WTC11 (cell line): ENCODE measurements around the gene DIP2A. TPM values are rescaled to one million over a fixed set of nuclear protein-coding genes. Genes with fewer than 3 reads are reported as not detected.

Source experiments
- ATAC-seq: fragments of 200-7000 bp; cut with Tn5 transposase; 2 replicates; pipeline ENCODE4 v1.10.0; 2021; ENCODE audit warnings: mild to moderate bottlenecking, moderate library complexity
- CTCF ChIA-PET: fragments of 300-600 bp; sonication (Branson Sonifier 250); formaldehyde crosslinking; loops from one replicate; lab custom pipeline; 2021; ENCODE audit warnings: antibody characterized with exemption; lab: Charles Lee
- POLR2A ChIA-PET: fragments of 350-600 bp; sonication (Branson Sonifier 250); formaldehyde crosslinking; loops from one replicate; lab custom pipeline; 2021; ENCODE audit warnings: antibody characterized with exemption; lab: Charles Lee
- DNase-seq: peaks from one replicate; pipeline ENCODE4 v3.0.0; 2021; ENCODE audit warnings: low spot score
- H3K27ac Mint-ChIP-seq: 2 replicates; pipeline ENCODE4 v1.8.0; 2021; ENCODE audit warnings: mixed read lengths
- H3K27me3 Mint-ChIP-seq: 2 replicates; pipeline ENCODE4 v1.8.0; 2021; ENCODE audit warnings: low read depth, mild to moderate bottlenecking, moderate library complexity, mixed read lengths
- H3K36me3 Mint-ChIP-seq: 2 replicates; pipeline ENCODE4 v1.8.0; 2021; ENCODE audit warnings: mixed read lengths
- H3K4me1 Mint-ChIP-seq: 2 replicates; pipeline ENCODE4 v1.8.0; 2022; ENCODE audit warnings: mixed read lengths
- H3K4me3 Mint-ChIP-seq: 2 replicates; pipeline ENCODE4 v1.8.0; 2021; ENCODE audit warnings: mild to moderate bottlenecking, moderate library complexity, mixed read lengths
- H3K9me3 Mint-ChIP-seq: 2 replicates; pipeline ENCODE4 v1.8.0; 2021; ENCODE audit warnings: mixed read lengths
- CBFB ChIP-seq: sonication (generic); formaldehyde crosslinking; IDR thresholded peaks from 2 replicates; pipeline ENCODE4 v1.8.1; 2022; ENCODE audit warnings: mild to moderate bottlenecking, low read depth, missing genetic modification reagents
- ELF4 ChIP-seq: sonication (generic); formaldehyde crosslinking; IDR thresholded peaks from 2 replicates; pipeline ENCODE4 v1.8.1; 2022; ENCODE audit warnings: low read depth, mild to moderate bottlenecking, moderate library complexity, missing genetic modification reagents
- ETV6 ChIP-seq: sonication (generic); formaldehyde crosslinking; IDR thresholded peaks from 2 replicates; pipeline ENCODE4 v1.8.1; 2022; ENCODE audit warnings: mild to moderate bottlenecking, missing genetic modification reagents
- FOXJ3 ChIP-seq: sonication (generic); formaldehyde crosslinking; IDR thresholded peaks from 2 replicates; pipeline ENCODE4 v1.9.0; 2021; ENCODE audit warnings: missing genetic modification reagents, mild to moderate bottlenecking, borderline replicate concordance
- GRHL2 ChIP-seq: fragments of 250-450 bp; sonication (Bioruptor Pico); IDR thresholded peaks from 2 replicates; pipeline ENCODE4 v1.8.0; 2022; ENCODE audit warnings: mild to moderate bottlenecking, moderate library complexity; ENCODE audit not compliant: insufficient replicate concordance, severe bottlenecking
- JAZF1 ChIP-seq: fragments of 250-450 bp; sonication (Bioruptor Pico); IDR thresholded peaks from 2 replicates; pipeline ENCODE4 v1.9.0; 2021; ENCODE audit warnings: moderate library complexity, mild to moderate bottlenecking, inconsistent platforms
- SMAD3 ChIP-seq: sonication (generic); formaldehyde crosslinking; IDR thresholded peaks from 2 replicates; pipeline ENCODE4 v1.8.0; 2022; ENCODE audit warnings: missing genetic modification reagents, mild to moderate bottlenecking, borderline replicate concordance
- SMAD4 ChIP-seq: sonication (generic); formaldehyde crosslinking; IDR thresholded peaks from 2 replicates; pipeline ENCODE4 v1.8.0; 2022; ENCODE audit warnings: mild to moderate bottlenecking, missing genetic modification reagents
- TEAD1 ChIP-seq: sonication (generic); formaldehyde crosslinking; IDR thresholded peaks from 2 replicates; pipeline ENCODE4 v1.8.0; 2022; ENCODE audit warnings: mild to moderate bottlenecking, missing genetic modification reagents
- ZNF263 ChIP-seq: sonication (generic); formaldehyde crosslinking; IDR thresholded peaks from 2 replicates; pipeline ENCODE4 v1.8.1; 2022; ENCODE audit warnings: low read depth, mild to moderate bottlenecking, moderate library complexity, missing genetic modification reagents
- ZNF416 ChIP-seq: fragments of 250-450 bp; sonication (Bioruptor Pico); IDR thresholded peaks from 2 replicates; pipeline ENCODE4 v1.9.0; 2021; ENCODE audit warnings: mild to moderate bottlenecking, inconsistent platforms
- total RNA-seq: library from RNA; stranded (reverse); gene quantifications from 3 replicates; pipeline ENCODE4 v1.2.3, GENCODE V29; 2021
- TF ChIP-seq, protein P1 (sequence below): fragments of 250-450 bp; sonication (Bioruptor Pico); IDR thresholded peaks from 2 replicates; pipeline ENCODE4 v1.9.0; 2021; ENCODE audit warnings: mild to moderate bottlenecking, borderline replicate concordance
- TF ChIP-seq, protein P2 (sequence below): sonication (generic); formaldehyde crosslinking; IDR thresholded peaks from 2 replicates; pipeline ENCODE4 v1.8.0; 2023; ENCODE audit warnings: missing genetic modification reagents, mild to moderate bottlenecking, borderline replicate concordance
- TF ChIP-seq, protein P3 (sequence below): fragments of 200-600 bp; IDR thresholded peaks from 2 replicates; pipeline ENCODE4 v1.8.0; 2022; ENCODE audit warnings: antibody characterized with exemption
- TF ChIP-seq, protein P4 (sequence below): sonication (generic); formaldehyde crosslinking; IDR thresholded peaks from 2 replicates; pipeline ENCODE4 v1.8.0; 2022; ENCODE audit warnings: mild to moderate bottlenecking, missing genetic modification reagents
- TF ChIP-seq, protein P5 (sequence below): sonication (generic); formaldehyde crosslinking; IDR thresholded peaks from 2 replicates; pipeline ENCODE4 v1.8.1; 2022; ENCODE audit warnings: low read depth, missing genetic modification reagents, borderline replicate concordance
- TF ChIP-seq, protein P6 (sequence below): sonication (generic); formaldehyde crosslinking; IDR thresholded peaks from 2 replicates; pipeline ENCODE4 v1.8.1; 2023; ENCODE audit warnings: mild to moderate bottlenecking, missing genetic modification reagents, borderline replicate concordance

DIP2A gene
- total RNA-seq, 1 experiment from 2014 or later: 39.4 TPM

DNA sequence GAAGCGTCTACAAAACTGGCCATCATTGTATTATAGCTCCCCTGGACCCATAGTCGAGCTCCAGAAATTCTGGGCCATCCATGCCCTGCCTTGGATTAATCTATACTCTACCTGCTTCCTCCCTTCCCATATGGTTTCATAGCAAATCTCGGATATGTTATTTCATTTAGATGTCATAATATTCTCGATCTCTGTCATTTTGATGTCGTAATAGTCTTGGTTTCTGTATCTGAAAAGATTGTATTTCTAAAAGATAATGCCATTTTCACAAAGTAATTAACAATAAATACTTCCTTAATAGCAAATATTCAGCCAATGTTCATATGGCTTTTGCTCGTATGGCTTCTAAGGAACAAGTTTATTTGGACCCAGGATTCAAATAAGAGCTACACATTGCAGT is 35.1 kb downstream of the DIP2A start (continued):
- TF ChIP-seq, protein P1, sequence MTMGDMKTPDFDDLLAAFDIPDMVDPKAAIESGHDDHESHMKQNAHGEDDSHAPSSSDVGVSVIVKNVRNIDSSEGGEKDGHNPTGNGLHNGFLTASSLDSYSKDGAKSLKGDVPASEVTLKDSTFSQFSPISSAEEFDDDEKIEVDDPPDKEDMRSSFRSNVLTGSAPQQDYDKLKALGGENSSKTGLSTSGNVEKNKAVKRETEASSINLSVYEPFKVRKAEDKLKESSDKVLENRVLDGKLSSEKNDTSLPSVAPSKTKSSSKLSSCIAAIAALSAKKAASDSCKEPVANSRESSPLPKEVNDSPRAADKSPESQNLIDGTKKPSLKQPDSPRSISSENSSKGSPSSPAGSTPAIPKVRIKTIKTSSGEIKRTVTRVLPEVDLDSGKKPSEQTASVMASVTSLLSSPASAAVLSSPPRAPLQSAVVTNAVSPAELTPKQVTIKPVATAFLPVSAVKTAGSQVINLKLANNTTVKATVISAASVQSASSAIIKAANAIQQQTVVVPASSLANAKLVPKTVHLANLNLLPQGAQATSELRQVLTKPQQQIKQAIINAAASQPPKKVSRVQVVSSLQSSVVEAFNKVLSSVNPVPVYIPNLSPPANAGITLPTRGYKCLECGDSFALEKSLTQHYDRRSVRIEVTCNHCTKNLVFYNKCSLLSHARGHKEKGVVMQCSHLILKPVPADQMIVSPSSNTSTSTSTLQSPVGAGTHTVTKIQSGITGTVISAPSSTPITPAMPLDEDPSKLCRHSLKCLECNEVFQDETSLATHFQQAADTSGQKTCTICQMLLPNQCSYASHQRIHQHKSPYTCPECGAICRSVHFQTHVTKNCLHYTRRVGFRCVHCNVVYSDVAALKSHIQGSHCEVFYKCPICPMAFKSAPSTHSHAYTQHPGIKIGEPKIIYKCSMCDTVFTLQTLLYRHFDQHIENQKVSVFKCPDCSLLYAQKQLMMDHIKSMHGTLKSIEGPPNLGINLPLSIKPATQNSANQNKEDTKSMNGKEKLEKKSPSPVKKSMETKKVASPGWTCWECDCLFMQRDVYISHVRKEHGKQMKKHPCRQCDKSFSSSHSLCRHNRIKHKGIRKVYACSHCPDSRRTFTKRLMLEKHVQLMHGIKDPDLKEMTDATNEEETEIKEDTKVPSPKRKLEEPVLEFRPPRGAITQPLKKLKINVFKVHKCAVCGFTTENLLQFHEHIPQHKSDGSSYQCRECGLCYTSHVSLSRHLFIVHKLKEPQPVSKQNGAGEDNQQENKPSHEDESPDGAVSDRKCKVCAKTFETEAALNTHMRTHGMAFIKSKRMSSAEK (CRISPR knock-in tag): no peak

DNA sequence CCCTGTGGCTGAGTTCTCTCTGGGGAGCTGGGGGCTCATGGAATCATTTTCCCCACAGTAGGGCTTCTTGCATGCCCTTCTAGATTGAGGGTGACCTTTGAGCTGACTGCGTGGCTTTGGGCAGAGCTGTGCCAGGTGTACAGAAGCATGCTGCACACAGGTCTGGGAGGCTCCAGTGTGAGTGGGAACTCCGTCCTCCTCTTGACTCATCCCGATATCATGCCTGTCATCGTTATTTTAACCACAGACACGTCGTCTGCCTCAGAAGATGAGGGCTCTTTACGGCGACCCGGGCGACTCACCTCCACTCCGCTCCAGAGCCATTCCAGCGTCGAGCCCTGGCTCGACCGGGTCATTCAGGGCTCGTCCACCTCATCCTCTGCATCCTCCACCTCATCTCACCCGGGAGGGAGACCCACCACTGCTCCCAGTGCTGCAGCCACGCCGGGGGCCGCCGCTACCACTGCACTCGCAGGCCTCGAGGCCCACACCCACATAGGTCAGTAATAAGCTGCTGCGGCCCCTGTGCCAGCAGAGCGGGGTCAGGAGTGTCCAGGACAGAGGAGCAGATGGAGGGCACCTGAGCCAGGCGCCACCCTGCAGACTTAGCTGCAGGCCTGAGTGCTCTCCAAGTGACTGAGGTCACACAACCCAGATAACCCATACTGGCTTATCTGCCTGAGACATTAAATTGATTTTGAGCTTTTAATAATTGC is 39.8 kb downstream of the DIP2A start:
- Mint-ChIP-seq H3K4me1 (no peaks in the 10 kb centered on the region), H3K27me3 (no peaks in the 10 kb centered on the region), H3K9me3 (no peaks in the 10 kb centered on the region), H3K4me3 (no peak overlapping the region), H3K27ac (no peak overlapping the region), H3K36me3 (peaks cover 26% of the 10 kb centered on the region)
- no peak for ATAC-seq
- ChIA-PET CTCF (no interaction called here), POLR2A (no interaction called here)
- no peak for DNase-seq
- TF ChIP-seq, protein P2, sequence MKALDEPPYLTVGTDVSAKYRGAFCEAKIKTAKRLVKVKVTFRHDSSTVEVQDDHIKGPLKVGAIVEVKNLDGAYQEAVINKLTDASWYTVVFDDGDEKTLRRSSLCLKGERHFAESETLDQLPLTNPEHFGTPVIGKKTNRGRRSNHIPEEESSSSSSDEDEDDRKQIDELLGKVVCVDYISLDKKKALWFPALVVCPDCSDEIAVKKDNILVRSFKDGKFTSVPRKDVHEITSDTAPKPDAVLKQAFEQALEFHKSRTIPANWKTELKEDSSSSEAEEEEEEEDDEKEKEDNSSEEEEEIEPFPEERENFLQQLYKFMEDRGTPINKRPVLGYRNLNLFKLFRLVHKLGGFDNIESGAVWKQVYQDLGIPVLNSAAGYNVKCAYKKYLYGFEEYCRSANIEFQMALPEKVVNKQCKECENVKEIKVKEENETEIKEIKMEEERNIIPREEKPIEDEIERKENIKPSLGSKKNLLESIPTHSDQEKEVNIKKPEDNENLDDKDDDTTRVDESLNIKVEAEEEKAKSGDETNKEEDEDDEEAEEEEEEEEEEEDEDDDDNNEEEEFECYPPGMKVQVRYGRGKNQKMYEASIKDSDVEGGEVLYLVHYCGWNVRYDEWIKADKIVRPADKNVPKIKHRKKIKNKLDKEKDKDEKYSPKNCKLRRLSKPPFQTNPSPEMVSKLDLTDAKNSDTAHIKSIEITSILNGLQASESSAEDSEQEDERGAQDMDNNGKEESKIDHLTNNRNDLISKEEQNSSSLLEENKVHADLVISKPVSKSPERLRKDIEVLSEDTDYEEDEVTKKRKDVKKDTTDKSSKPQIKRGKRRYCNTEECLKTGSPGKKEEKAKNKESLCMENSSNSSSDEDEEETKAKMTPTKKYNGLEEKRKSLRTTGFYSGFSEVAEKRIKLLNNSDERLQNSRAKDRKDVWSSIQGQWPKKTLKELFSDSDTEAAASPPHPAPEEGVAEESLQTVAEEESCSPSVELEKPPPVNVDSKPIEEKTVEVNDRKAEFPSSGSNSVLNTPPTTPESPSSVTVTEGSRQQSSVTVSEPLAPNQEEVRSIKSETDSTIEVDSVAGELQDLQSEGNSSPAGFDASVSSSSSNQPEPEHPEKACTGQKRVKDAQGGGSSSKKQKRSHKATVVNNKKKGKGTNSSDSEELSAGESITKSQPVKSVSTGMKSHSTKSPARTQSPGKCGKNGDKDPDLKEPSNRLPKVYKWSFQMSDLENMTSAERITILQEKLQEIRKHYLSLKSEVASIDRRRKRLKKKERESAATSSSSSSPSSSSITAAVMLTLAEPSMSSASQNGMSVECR: no peak
- no peak for TF ChIP-seq ETV6 (CRISPR knock-in tag)
- no peak for TF ChIP-seq ZNF416
- TF ChIP-seq, protein P3, sequence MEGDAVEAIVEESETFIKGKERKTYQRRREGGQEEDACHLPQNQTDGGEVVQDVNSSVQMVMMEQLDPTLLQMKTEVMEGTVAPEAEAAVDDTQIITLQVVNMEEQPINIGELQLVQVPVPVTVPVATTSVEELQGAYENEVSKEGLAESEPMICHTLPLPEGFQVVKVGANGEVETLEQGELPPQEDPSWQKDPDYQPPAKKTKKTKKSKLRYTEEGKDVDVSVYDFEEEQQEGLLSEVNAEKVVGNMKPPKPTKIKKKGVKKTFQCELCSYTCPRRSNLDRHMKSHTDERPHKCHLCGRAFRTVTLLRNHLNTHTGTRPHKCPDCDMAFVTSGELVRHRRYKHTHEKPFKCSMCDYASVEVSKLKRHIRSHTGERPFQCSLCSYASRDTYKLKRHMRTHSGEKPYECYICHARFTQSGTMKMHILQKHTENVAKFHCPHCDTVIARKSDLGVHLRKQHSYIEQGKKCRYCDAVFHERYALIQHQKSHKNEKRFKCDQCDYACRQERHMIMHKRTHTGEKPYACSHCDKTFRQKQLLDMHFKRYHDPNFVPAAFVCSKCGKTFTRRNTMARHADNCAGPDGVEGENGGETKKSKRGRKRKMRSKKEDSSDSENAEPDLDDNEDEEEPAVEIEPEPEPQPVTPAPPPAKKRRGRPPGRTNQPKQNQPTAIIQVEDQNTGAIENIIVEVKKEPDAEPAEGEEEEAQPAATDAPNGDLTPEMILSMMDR: no peak
- TF ChIP-seq ZNF263 (CRISPR knock-in tag): no peak
- TF ChIP-seq, protein P4, sequence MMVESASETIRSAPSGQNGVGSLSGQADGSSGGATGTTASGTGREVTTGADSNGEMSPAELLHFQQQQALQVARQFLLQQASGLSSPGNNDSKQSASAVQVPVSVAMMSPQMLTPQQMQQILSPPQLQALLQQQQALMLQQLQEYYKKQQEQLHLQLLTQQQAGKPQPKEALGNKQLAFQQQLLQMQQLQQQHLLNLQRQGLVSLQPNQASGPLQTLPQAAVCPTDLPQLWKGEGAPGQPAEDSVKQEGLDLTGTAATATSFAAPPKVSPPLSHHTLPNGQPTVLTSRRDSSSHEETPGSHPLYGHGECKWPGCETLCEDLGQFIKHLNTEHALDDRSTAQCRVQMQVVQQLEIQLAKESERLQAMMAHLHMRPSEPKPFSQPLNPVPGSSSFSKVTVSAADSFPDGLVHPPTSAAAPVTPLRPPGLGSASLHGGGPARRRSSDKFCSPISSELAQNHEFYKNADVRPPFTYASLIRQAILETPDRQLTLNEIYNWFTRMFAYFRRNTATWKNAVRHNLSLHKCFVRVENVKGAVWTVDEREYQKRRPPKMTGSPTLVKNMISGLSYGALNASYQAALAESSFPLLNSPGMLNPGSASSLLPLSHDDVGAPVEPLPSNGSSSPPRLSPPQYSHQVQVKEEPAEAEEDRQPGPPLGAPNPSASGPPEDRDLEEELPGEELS (CRISPR knock-in tag): no peak
- no peak for TF ChIP-seq FOXJ3 (CRISPR knock-in tag)
- TF ChIP-seq CBFB (CRISPR knock-in tag): no peak
- no peak for TF ChIP-seq TEAD1 (CRISPR knock-in tag)
- TF ChIP-seq SMAD3: no peak
- TF ChIP-seq SMAD4: no peak
- no peak for TF ChIP-seq JAZF1 (CRISPR knock-in tag)
- no peak for TF ChIP-seq GRHL2 (CRISPR knock-in tag)
- TF ChIP-seq, protein P5, sequence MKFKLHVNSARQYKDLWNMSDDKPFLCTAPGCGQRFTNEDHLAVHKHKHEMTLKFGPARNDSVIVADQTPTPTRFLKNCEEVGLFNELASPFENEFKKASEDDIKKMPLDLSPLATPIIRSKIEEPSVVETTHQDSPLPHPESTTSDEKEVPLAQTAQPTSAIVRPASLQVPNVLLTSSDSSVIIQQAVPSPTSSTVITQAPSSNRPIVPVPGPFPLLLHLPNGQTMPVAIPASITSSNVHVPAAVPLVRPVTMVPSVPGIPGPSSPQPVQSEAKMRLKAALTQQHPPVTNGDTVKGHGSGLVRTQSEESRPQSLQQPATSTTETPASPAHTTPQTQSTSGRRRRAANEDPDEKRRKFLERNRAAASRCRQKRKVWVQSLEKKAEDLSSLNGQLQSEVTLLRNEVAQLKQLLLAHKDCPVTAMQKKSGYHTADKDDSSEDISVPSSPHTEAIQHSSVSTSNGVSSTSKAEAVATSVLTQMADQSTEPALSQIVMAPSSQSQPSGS (CRISPR knock-in tag): no peak
- no peak for TF ChIP-seq ELF4 (CRISPR knock-in tag)
- TF ChIP-seq, protein P6, sequence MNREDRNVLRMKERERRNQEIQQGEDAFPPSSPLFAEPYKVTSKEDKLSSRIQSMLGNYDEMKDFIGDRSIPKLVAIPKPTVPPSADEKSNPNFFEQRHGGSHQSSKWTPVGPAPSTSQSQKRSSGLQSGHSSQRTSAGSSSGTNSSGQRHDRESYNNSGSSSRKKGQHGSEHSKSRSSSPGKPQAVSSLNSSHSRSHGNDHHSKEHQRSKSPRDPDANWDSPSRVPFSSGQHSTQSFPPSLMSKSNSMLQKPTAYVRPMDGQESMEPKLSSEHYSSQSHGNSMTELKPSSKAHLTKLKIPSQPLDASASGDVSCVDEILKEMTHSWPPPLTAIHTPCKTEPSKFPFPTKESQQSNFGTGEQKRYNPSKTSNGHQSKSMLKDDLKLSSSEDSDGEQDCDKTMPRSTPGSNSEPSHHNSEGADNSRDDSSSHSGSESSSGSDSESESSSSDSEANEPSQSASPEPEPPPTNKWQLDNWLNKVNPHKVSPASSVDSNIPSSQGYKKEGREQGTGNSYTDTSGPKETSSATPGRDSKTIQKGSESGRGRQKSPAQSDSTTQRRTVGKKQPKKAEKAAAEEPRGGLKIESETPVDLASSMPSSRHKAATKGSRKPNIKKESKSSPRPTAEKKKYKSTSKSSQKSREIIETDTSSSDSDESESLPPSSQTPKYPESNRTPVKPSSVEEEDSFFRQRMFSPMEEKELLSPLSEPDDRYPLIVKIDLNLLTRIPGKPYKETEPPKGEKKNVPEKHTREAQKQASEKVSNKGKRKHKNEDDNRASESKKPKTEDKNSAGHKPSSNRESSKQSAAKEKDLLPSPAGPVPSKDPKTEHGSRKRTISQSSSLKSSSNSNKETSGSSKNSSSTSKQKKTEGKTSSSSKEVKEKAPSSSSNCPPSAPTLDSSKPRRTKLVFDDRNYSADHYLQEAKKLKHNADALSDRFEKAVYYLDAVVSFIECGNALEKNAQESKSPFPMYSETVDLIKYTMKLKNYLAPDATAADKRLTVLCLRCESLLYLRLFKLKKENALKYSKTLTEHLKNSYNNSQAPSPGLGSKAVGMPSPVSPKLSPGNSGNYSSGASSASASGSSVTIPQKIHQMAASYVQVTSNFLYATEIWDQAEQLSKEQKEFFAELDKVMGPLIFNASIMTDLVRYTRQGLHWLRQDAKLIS (CRISPR knock-in tag): no peak
